ENCODE measurements around the gene HK2. TPM values are rescaled to one million over a fixed set of nuclear protein-coding genes. Genes with fewer than 3 reads are reported as not detected.
"Not testable (repeated sequence)": the region's sequence is repeated elsewhere in the genome, so short reads cannot be mapped to it uniquely, and the experiment has no call there.

The HK2 gene
- total and polyA plus RNA-seq, 5 donors from 2014 or later: 2.7 to 11.4 (median 4.9) TPM

- not testable (repeated sequence) for DNase-seq; H3K4me3 Mint-ChIP-seq; H3K27ac Mint-ChIP-seq; H3K27me3 Mint-ChIP-seq; H3K36me3 ChIP-seq (ENCODE audit: control insufficient read depth, insufficient read depth, low read length); H3K4me3 ChIP-seq (ENCODE audit: low read depth, low read length); ATAC-seq (ENCODE audit: low read depth in 2 of 2); H3K9me3 Mint-ChIP-seq; H3K9me3 ChIP-seq (ENCODE audit: control insufficient read depth in 2 of 2, low read length in 2 of 2); H3K27me3 ChIP-seq (ENCODE audit: control insufficient read depth, insufficient read depth, low read length); H3K27ac ChIP-seq (ENCODE audit: insufficient read depth, low read length, poor library complexity, severe bottlenecking)
- peaks cover 11% of the 10 kb centered on the region for H3K36me3 Mint-ChIP-seq
- peaks cover 10% of the 10 kb centered on the region for H3K4me1 ChIP-seq (ENCODE audit: control insufficient read depth, insufficient read depth, low read length, poor library complexity, severe bottlenecking)
- peaks cover under 1 to 31% (median 21%) of the 10 kb centered on the region in 4 donors for H3K4me1 Mint-ChIP-seq
Measured at GRCh38 chr2:74855114-74855707, 21.3 kb downstream of the HK2 start.

- Mint-ChIP-seq H3K27ac (peak overlapping the region in 2 of 3 donors; percentile 17 to 25), H3K36me3 (peaks cover 11% of the 10 kb centered on the region), H3K4me3 (no peak overlapping the region), H3K4me1 (peaks cover 0 to 23% (median 13%) of the 10 kb centered on the region in 4 donors), H3K9me3 (no peaks in the 10 kb centered on the region), H3K27me3 (no peaks in the 10 kb centered on the region)
- Histone ChIP-seq H3K9me3 (ENCODE audit: control insufficient read depth in 2 of 2, low read length in 2 of 2) (no peaks in the 10 kb centered on the region), H3K36me3 (ENCODE audit: control insufficient read depth, insufficient read depth, low read length) (no peaks in the 10 kb centered on the region), H3K27me3 (ENCODE audit: control insufficient read depth, insufficient read depth, low read length) (no peaks in the 10 kb centered on the region), H3K4me3 (ENCODE audit: low read depth, low read length) (no peak overlapping the region), H3K4me1 (ENCODE audit: control insufficient read depth, insufficient read depth, low read length, poor library complexity, severe bottlenecking) (peaks cover 2% of the 10 kb centered on the region), H3K27ac (ENCODE audit: insufficient read depth, low read length, poor library complexity, severe bottlenecking) (no peak overlapping the region)
- no peak for DNase-seq
- no peak for ATAC-seq (ENCODE audit: low read depth in 2 of 2)
Measured at GRCh38 chr2:74856004-74856578, 22.2 kb downstream of the HK2 start.

- DNase-seq: no peak
- Mint-ChIP-seq H3K27ac (peak overlapping the region in 1 of 3 donors; percentile 17), H3K4me3 (no peak overlapping the region), H3K4me1 (peaks cover 0 to 18% (median 11%) of the 10 kb centered on the region in 4 donors), H3K9me3 (no peaks in the 10 kb centered on the region), H3K27me3 (no peaks in the 10 kb centered on the region), H3K36me3 (peaks cover 11% of the 10 kb centered on the region)
- H3K27ac ChIP-seq (ENCODE audit: insufficient read depth, low read length, poor library complexity, severe bottlenecking): no peak overlapping the region
- peaks cover 2% of the 10 kb centered on the region for H3K36me3 ChIP-seq (ENCODE audit: control insufficient read depth, insufficient read depth, low read length)
- no peak for ATAC-seq (ENCODE audit: low read depth in 2 of 2)
- H3K27me3 ChIP-seq (ENCODE audit: control insufficient read depth, insufficient read depth, low read length): no peaks in the 10 kb centered on the region
- no peaks in the 10 kb centered on the region for H3K4me1 ChIP-seq (ENCODE audit: control insufficient read depth, insufficient read depth, low read length, poor library complexity, severe bottlenecking)
- no peak overlapping the region for H3K4me3 ChIP-seq (ENCODE audit: low read depth, low read length)
- no peaks in the 10 kb centered on the region for H3K9me3 ChIP-seq (ENCODE audit: control insufficient read depth in 2 of 2, low read length in 2 of 2)
Measured at GRCh38 chr2:74856599-74856998, 22.7 kb downstream of the HK2 start.

- Mint-ChIP-seq H3K4me3 (no peak overlapping the region), H3K36me3 (peaks cover 11% of the 10 kb centered on the region), H3K27me3 (no peaks in the 10 kb centered on the region), H3K9me3 (no peaks in the 10 kb centered on the region), H3K27ac (no peak overlapping the region), H3K4me1 (peaks cover 0 to 19% (median 8%) of the 10 kb centered on the region in 4 donors)
- H3K4me3 ChIP-seq (ENCODE audit: low read depth, low read length): no peak overlapping the region
- H3K27me3 ChIP-seq (ENCODE audit: control insufficient read depth, insufficient read depth, low read length): no peaks in the 10 kb centered on the region
- no peaks in the 10 kb centered on the region for H3K4me1 ChIP-seq (ENCODE audit: control insufficient read depth, insufficient read depth, low read length, poor library complexity, severe bottlenecking)
- no peak overlapping the region for H3K27ac ChIP-seq (ENCODE audit: insufficient read depth, low read length, poor library complexity, severe bottlenecking)
- no peak for DNase-seq
- no peaks in the 10 kb centered on the region for H3K9me3 ChIP-seq (ENCODE audit: control insufficient read depth in 2 of 2, low read length in 2 of 2)
- no peak for ATAC-seq (ENCODE audit: low read depth in 2 of 2)
- H3K36me3 ChIP-seq (ENCODE audit: control insufficient read depth, insufficient read depth, low read length): peaks cover 2% of the 10 kb centered on the region
Measured at GRCh38 chr2:74857215-74857614, 23.3 kb downstream of the HK2 start.

GRCh38 chr2:74857725-74858124, 23.8 kb downstream of the HK2 start:
- H3K4me1 Mint-ChIP-seq: peaks cover 0 to 22% (median 9%) of the 10 kb centered on the region in 4 donors
- peak overlapping the region in 1 of 3 donors; percentile 23 for H3K27ac Mint-ChIP-seq
- ATAC-seq (ENCODE audit: low read depth in 2 of 2) (no peak), DNase-seq (no peak)
- no peaks in the 10 kb centered on the region for H3K27me3 ChIP-seq (ENCODE audit: control insufficient read depth, insufficient read depth, low read length)
- peaks cover 11% of the 10 kb centered on the region for H3K36me3 Mint-ChIP-seq
- H3K27me3 Mint-ChIP-seq: no peaks in the 10 kb centered on the region
- H3K36me3 ChIP-seq (ENCODE audit: control insufficient read depth, insufficient read depth, low read length): peaks cover 2% of the 10 kb centered on the region
- H3K9me3 Mint-ChIP-seq: no peaks in the 10 kb centered on the region
- no peak overlapping the region for H3K4me3 ChIP-seq (ENCODE audit: low read depth, low read length)
- H3K4me1 ChIP-seq (ENCODE audit: control insufficient read depth, insufficient read depth, low read length, poor library complexity, severe bottlenecking): no peaks in the 10 kb centered on the region
- H3K27ac ChIP-seq (ENCODE audit: insufficient read depth, low read length, poor library complexity, severe bottlenecking): no peak overlapping the region
- no peak overlapping the region for H3K4me3 Mint-ChIP-seq
- no peaks in the 10 kb centered on the region for H3K9me3 ChIP-seq (ENCODE audit: control insufficient read depth in 2 of 2, low read length in 2 of 2)

GRCh38 chr2:74858281-74858680, 24.4 kb downstream of the HK2 start:
- Histone ChIP-seq H3K27ac (ENCODE audit: insufficient read depth, low read length, poor library complexity, severe bottlenecking) (no peak overlapping the region), H3K36me3 (ENCODE audit: control insufficient read depth, insufficient read depth, low read length) (peaks cover 2% of the 10 kb centered on the region), H3K4me1 (ENCODE audit: control insufficient read depth, insufficient read depth, low read length, poor library complexity, severe bottlenecking) (no peaks in the 10 kb centered on the region), H3K4me3 (ENCODE audit: low read depth, low read length) (no peak overlapping the region), H3K9me3 (ENCODE audit: control insufficient read depth in 2 of 2, low read length in 2 of 2) (no peaks in the 10 kb centered on the region), H3K27me3 (ENCODE audit: control insufficient read depth, insufficient read depth, low read length) (no peaks in the 10 kb centered on the region)
- H3K4me1 Mint-ChIP-seq: peaks cover 0 to 24% (median 12%) of the 10 kb centered on the region in 4 donors
- H3K27ac Mint-ChIP-seq: peak overlapping the region in 1 of 3 donors; percentile 23
- H3K9me3 Mint-ChIP-seq: no peaks in the 10 kb centered on the region
- no peak for ATAC-seq (ENCODE audit: low read depth in 2 of 2)
- no peak overlapping the region for H3K4me3 Mint-ChIP-seq
- H3K27me3 Mint-ChIP-seq: no peaks in the 10 kb centered on the region
- peaks cover 11% of the 10 kb centered on the region for H3K36me3 Mint-ChIP-seq
- no peak for DNase-seq

- Histone ChIP-seq H3K27me3 (ENCODE audit: control insufficient read depth, insufficient read depth, low read length) (no peaks in the 10 kb centered on the region), H3K4me1 (ENCODE audit: control insufficient read depth, insufficient read depth, low read length, poor library complexity, severe bottlenecking) (no peaks in the 10 kb centered on the region), H3K9me3 (ENCODE audit: control insufficient read depth in 2 of 2, low read length in 2 of 2) (no peaks in the 10 kb centered on the region), H3K4me3 (ENCODE audit: low read depth, low read length) (no peak overlapping the region), H3K36me3 (ENCODE audit: control insufficient read depth, insufficient read depth, low read length) (peaks cover 2% of the 10 kb centered on the region), H3K27ac (ENCODE audit: insufficient read depth, low read length, poor library complexity, severe bottlenecking) (no peak overlapping the region)
- peaks cover 0 to 25% (median 13%) of the 10 kb centered on the region in 4 donors for H3K4me1 Mint-ChIP-seq
- H3K27ac Mint-ChIP-seq: peak overlapping the region in 1 of 3 donors; percentile 1
- H3K4me3 Mint-ChIP-seq: no peak overlapping the region
- DNase-seq: no peak
- H3K27me3 Mint-ChIP-seq: no peaks in the 10 kb centered on the region
- H3K9me3 Mint-ChIP-seq: no peaks in the 10 kb centered on the region
- H3K36me3 Mint-ChIP-seq: peaks cover 10% of the 10 kb centered on the region
- ATAC-seq (ENCODE audit: low read depth in 2 of 2): no peak
Measured at GRCh38 chr2:74860079-74860478, 26.2 kb downstream of the HK2 start.

- ATAC-seq (ENCODE audit: low read depth in 2 of 2) (no peak), DNase-seq (no peak)
- no peaks in the 10 kb centered on the region for H3K9me3 ChIP-seq (ENCODE audit: control insufficient read depth in 2 of 2, low read length in 2 of 2)
- Mint-ChIP-seq H3K4me1 (peaks cover 0 to 22% (median 12%) of the 10 kb centered on the region in 4 donors), H3K36me3 (peaks cover 6% of the 10 kb centered on the region), H3K9me3 (no peaks in the 10 kb centered on the region), H3K4me3 (no peak overlapping the region), H3K27ac (no peak overlapping the region), H3K27me3 (no peaks in the 10 kb centered on the region)
- H3K4me3 ChIP-seq (ENCODE audit: low read depth, low read length): no peak overlapping the region
- H3K27me3 ChIP-seq (ENCODE audit: control insufficient read depth, insufficient read depth, low read length): no peaks in the 10 kb centered on the region
- H3K27ac ChIP-seq (ENCODE audit: insufficient read depth, low read length, poor library complexity, severe bottlenecking): no peak overlapping the region
- H3K36me3 ChIP-seq (ENCODE audit: control insufficient read depth, insufficient read depth, low read length): peaks cover 2% of the 10 kb centered on the region
- no peaks in the 10 kb centered on the region for H3K4me1 ChIP-seq (ENCODE audit: control insufficient read depth, insufficient read depth, low read length, poor library complexity, severe bottlenecking)
Measured at GRCh38 chr2:74860521-74860920, 26.6 kb downstream of the HK2 start.

Measured in CD4-positive, CD25-positive, alpha-beta regulatory T cell (primary cell).